ENCODE measurements around the gene SERPINB3. TPM values are rescaled to one million over a fixed set of nuclear protein-coding genes. Genes with fewer than 3 reads are reported as not detected.

SERPINB3 gene
- total RNA-seq, 1 donor from 2014 or later: not detected

DNA sequence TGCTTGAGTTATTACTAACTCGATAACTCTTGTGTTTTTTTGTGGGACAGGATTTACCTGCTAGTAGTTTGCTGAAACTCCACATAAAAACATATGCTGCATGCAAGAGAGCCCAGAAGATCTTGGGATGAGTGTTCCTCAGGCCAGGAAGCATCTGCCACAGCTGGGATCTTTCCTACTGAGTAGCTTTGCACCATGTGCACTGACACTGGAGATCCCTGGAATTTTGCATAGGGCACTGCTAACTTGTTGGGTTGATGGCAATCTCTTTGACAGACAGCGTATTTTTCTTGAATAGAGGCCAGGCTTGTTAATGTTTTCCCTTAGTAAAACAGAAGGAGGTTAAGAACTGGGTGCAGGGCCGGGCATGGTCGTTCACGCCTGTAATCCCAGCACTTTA, 40.3 kb upstream of the SERPINB3 start:
- TF ChIP-seq, protein P1, sequence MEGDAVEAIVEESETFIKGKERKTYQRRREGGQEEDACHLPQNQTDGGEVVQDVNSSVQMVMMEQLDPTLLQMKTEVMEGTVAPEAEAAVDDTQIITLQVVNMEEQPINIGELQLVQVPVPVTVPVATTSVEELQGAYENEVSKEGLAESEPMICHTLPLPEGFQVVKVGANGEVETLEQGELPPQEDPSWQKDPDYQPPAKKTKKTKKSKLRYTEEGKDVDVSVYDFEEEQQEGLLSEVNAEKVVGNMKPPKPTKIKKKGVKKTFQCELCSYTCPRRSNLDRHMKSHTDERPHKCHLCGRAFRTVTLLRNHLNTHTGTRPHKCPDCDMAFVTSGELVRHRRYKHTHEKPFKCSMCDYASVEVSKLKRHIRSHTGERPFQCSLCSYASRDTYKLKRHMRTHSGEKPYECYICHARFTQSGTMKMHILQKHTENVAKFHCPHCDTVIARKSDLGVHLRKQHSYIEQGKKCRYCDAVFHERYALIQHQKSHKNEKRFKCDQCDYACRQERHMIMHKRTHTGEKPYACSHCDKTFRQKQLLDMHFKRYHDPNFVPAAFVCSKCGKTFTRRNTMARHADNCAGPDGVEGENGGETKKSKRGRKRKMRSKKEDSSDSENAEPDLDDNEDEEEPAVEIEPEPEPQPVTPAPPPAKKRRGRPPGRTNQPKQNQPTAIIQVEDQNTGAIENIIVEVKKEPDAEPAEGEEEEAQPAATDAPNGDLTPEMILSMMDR (IDR thresholded peaks at IDR 0.05; ENCODE audit: unreplicated experiment): no peak
- Mint-ChIP-seq H3K4me3 (ENCODE audit: unreplicated experiment) (no peak overlapping the region), H3K27me3 (ENCODE audit: unreplicated experiment) (peaks cover 2% of the 10 kb centered on the region), H3K4me1 (ENCODE audit: unreplicated experiment) (peaks cover 13% of the 10 kb centered on the region), H3K27ac (ENCODE audit: unreplicated experiment) (peak overlapping the region; percentile 17), H3K36me3 (ENCODE audit: low read depth, unreplicated experiment) (no peaks in the 10 kb centered on the region), H3K9me3 (ENCODE audit: unreplicated experiment) (no peaks in the 10 kb centered on the region)
- DNase-seq (ENCODE audit: low spot score): no peak

DNA sequence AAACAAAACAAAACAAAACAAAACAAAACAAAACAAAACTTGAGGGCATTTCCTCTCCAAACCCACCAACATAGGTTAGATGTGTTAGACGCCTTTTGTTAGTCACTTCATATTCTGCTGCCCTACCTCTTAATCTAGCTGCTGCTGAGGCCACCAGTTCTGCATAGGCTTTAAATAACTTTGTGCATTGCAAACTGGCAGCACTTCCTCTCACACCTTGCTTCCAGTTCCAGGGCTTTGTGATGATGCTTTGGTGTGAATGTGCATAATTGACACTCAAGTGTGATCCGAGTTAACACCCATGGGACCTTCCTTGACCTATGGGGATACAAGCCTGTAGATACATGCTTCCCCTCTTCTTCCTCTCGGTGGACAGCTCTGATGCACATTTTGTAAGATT, 38.8 kb upstream of the SERPINB3 start:
- DNase-seq (ENCODE audit: low spot score): peak; percentile 5
- Mint-ChIP-seq H3K9me3 (ENCODE audit: unreplicated experiment) (no peaks in the 10 kb centered on the region), H3K27ac (ENCODE audit: unreplicated experiment) (peak overlapping the region; percentile 94), H3K27me3 (ENCODE audit: unreplicated experiment) (peaks cover 2% of the 10 kb centered on the region), H3K36me3 (ENCODE audit: low read depth, unreplicated experiment) (no peaks in the 10 kb centered on the region), H3K4me3 (ENCODE audit: unreplicated experiment) (no peak overlapping the region), H3K4me1 (ENCODE audit: unreplicated experiment) (peaks cover 13% of the 10 kb centered on the region)
- TF ChIP-seq, protein P1 (IDR thresholded peaks at IDR 0.05; ENCODE audit: unreplicated experiment): no peak

DNA sequence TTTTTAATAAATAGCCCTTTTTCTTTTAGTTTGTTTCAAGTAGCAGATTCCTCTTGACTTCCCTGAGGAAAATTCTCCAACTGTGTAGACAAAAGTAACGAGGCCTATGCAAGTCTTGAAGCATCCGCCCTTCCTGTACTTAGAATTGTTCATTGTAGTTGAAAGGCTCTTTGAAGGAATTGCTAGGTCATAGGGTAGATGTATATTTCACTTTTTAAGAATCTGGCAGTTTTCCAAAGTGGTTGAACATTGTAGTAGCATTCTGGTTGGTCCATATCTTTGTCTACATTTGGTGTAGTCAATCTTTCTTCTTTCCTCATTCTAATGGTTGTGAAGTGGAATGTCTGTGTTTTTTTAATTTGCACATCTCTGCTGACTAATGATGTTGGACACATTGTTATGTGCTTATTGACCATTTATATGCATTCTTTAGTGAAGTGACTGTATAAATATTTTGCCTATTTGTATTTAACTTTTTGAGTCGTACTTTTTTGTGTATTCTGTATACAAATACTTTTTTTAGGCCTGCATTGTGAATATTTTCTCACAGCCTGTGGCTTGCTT, 35.5 kb upstream of the SERPINB3 start:
- Mint-ChIP-seq H3K4me1 (ENCODE audit: unreplicated experiment) (peaks cover 14% of the 10 kb centered on the region), H3K36me3 (ENCODE audit: low read depth, unreplicated experiment) (no peaks in the 10 kb centered on the region), H3K27me3 (ENCODE audit: unreplicated experiment) (peaks cover 2% of the 10 kb centered on the region), H3K27ac (ENCODE audit: unreplicated experiment) (no peak overlapping the region), H3K9me3 (ENCODE audit: unreplicated experiment) (no peaks in the 10 kb centered on the region), H3K4me3 (ENCODE audit: unreplicated experiment) (no peak overlapping the region)
- TF ChIP-seq, protein P1 (IDR thresholded peaks at IDR 0.05; ENCODE audit: unreplicated experiment): no peak
- no peak for DNase-seq (ENCODE audit: low spot score)

DNA sequence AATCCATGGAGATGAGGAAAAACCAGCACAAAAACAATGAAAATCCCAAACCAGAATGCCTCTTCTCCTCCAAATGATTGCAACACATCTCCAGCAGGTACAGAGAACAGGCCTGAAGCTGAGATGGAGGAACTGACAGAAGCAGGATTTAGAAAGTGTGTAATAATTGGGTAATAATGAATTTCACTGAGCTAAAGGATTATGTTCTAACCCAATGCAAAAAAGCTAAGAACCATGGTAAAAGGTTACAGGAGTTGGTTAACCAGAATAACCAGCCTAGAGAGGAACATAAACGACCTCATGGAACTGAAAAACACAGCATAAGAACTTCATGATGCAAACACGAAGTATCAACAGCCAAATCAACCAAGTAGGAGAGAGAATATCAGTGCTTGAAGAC, 27.4 kb upstream of the SERPINB3 start:
- TF ChIP-seq, protein P1 (IDR thresholded peaks at IDR 0.05; ENCODE audit: unreplicated experiment): no peak
- peaks cover 4% of the 10 kb centered on the region for H3K4me1 Mint-ChIP-seq (ENCODE audit: unreplicated experiment)
- no peak overlapping the region for H3K27ac Mint-ChIP-seq (ENCODE audit: unreplicated experiment)
- H3K27me3 Mint-ChIP-seq (ENCODE audit: unreplicated experiment): no peaks in the 10 kb centered on the region
- H3K36me3 Mint-ChIP-seq (ENCODE audit: low read depth, unreplicated experiment): no peaks in the 10 kb centered on the region
- H3K4me3 Mint-ChIP-seq (ENCODE audit: unreplicated experiment): no peak overlapping the region
- DNase-seq (ENCODE audit: low spot score): no peak
- H3K9me3 Mint-ChIP-seq (ENCODE audit: unreplicated experiment): peaks cover 4% of the 10 kb centered on the region

DNA sequence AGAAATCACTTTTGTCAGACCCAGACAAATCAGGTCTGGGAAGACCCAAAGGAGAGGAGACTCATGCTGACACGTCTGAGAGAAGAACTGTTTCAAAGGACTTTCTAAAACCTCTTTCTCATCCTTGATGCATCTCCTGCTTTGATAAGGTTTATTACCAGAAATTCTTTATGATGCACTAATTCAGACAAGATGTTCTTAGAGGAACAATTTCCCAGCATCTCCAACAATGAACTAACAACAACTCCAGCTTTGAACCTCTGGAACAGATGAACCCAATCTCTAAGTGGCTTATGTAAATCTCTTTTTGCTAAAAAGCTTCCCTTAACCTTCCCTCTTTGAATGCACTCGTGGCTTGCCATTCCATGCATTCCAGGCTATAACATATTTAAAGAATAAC, 25.2 kb upstream of the SERPINB3 start:
- peaks cover 4% of the 10 kb centered on the region for H3K9me3 Mint-ChIP-seq (ENCODE audit: unreplicated experiment)
- TF ChIP-seq, protein P1 (IDR thresholded peaks at IDR 0.05; ENCODE audit: unreplicated experiment): no peak

More for the DNA sequence above, 25.2 kb upstream of the SERPINB3 start:
- Mint-ChIP-seq H3K27ac (ENCODE audit: unreplicated experiment) (no peak overlapping the region), H3K4me3 (ENCODE audit: unreplicated experiment) (no peak overlapping the region), H3K27me3 (ENCODE audit: unreplicated experiment) (peaks cover 2% of the 10 kb centered on the region), H3K36me3 (ENCODE audit: low read depth, unreplicated experiment) (no peaks in the 10 kb centered on the region), H3K4me1 (ENCODE audit: unreplicated experiment) (no peaks in the 10 kb centered on the region)
- DNase-seq (ENCODE audit: low spot score): no peak
